ES-I3 (cell line): ENCODE results near the gene GOLGA8A.
"Not testable (repeated sequence)": the region's sequence is repeated elsewhere in the genome, so short reads cannot be mapped to it uniquely, and the experiment has no call there.

Source experiments
- H3K36me3 ChIP-seq: 2 replicates; pipeline ENCODE4 v1.6.1; 2013; ENCODE audit warnings: mild to moderate bottlenecking, low read length, control low read depth, moderate library complexity; ENCODE audit not compliant: insufficient read depth
- H3K4me1 ChIP-seq: 2 replicates; pipeline ENCODE4 v1.6.1; 2013; ENCODE audit warnings: mild to moderate bottlenecking, control low read depth, low read length; ENCODE audit not compliant: insufficient read depth
- H3K9ac ChIP-seq: 2 replicates; pipeline ENCODE4 v1.6.1; 2013; ENCODE audit warnings: low read depth, mild to moderate bottlenecking, low read length, moderate library complexity
- H3K9me3 ChIP-seq: 2 replicates; pipeline ENCODE4 v1.6.1; 2013; ENCODE audit warnings: mild to moderate bottlenecking, low read length, moderate library complexity; ENCODE audit not compliant: control insufficient read depth, insufficient read depth

Gene GOLGA8A

DNA sequence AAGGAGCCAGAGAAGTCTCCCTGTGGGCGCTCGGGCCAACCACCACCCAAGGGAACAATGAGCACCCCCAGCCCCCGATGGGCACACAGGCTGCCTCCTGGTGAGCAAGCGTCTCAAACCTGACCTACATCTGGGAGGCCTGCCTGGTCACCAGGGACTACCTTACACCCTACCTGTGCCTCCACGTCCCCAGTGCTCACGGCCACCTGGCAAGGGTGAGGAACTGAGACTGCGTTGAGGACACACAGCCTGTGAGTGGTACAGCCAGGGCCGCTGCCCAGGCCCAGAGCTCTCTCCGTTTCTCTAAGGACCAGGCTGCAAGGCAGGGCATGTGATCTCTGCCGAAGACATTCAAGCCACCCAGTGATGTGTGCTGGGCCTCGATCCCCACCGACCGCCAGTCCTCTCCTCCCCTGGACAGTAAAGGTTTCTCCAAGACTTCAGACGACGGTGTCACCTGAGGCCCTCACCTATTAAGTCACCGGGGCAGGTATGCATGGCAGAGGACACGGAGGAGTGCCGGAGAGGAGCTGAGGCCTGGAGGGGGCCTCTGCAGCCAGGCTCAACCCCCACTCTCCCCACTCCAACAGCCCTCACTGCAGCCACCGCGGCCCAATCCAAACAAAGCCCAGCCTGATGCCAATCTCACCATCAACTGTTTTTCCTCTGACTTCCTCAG lies 2.8 kb downstream of the GOLGA8A start:
- Histone ChIP-seq H3K36me3 (no peaks in the 10 kb centered on the region), H3K9ac (no peak overlapping the region), H3K9me3 (no peaks in the 10 kb centered on the region), H3K4me1 (no peaks in the 10 kb centered on the region)

DNA sequence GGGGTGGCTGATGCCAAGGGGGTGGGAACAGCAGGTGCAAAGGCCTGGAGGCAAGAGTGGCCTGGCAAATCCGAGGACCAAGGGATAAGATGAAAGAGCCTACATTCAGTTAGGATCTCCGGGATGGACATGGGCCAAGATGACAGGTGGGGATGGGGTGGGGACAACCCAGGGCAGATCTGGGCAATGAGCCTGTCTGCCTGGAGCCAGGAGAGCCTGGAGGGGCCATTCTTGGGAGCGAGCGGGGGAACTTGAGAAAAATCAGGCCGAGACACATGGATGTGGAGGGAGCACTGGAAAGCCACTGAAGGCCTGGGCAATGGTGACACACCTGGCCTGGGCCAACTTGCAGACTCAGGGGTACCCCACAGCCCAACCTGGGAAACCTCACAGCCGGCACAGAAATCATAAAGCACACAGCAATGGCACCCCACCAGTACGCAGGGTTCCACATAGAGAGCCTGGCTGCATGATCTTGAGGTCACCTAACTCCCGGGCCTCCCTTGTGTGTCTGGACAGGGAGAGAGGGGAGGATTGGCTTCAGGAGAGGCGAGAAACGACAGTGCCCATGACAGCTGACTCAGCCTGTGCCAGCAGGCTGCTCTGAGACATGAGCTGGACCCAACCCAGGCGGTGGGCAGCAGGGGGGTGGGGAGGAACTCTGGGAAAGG lies 3.5 kb downstream of the GOLGA8A start:
- not testable (repeated sequence) for H3K36me3 ChIP-seq, H3K9ac ChIP-seq, H3K4me1 ChIP-seq, H3K9me3 ChIP-seq

DNA sequence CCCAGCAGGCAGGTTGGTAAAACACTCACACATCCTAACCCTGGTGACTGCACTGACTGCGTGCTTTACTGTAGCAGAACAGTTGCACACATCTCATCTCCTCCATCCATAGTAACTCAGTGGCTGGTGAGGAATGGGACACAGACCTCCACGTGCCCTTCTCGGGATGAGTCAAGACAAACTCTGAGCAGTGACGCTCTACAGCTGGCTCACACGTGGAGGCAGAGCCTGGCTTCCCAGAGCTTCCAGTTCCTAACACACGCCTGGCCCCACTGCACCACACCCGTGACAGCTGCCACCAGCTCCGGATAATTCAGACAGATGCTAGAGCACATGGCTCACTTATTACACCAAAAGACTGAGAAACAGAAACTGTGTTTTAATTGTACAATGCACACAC lies 7.0 kb downstream of the GOLGA8A start:
- H3K9me3 ChIP-seq, H3K36me3 ChIP-seq, H3K4me1 ChIP-seq, H3K9ac ChIP-seq: not testable (repeated sequence)

DNA sequence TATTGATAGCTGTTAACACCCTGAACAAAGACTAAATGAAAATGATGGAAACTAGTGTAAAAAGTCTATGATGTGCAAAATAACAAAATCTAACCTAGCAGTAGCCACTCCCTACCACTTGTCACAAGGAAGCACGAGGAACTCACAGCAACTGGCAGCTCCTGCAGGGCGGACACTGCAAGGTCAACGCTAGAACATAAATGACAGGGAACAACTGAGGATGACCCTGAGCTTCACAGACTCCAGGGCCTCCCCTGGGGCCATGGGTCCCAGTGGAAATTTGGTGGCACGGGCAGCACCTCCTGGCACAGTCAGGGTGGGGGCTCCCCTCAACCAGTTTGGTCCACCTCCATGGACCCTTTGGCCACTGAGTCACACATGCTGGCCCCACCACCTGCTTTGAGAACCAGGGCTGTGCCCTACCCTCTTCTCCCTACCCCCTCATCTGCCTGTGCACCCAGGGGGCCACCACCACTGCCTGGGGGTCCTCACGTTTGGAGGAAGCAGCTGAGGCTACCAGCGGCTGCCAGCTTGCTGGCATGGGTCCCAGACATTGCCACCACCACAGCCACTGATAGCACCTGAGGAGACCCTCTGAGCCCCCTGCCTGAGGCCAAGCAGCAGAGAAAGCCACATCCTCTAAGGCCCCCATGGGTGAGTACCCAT lies 14.1 kb downstream of the GOLGA8A start:
- not testable (repeated sequence) for H3K9ac ChIP-seq, H3K36me3 ChIP-seq, H3K9me3 ChIP-seq, H3K4me1 ChIP-seq

DNA sequence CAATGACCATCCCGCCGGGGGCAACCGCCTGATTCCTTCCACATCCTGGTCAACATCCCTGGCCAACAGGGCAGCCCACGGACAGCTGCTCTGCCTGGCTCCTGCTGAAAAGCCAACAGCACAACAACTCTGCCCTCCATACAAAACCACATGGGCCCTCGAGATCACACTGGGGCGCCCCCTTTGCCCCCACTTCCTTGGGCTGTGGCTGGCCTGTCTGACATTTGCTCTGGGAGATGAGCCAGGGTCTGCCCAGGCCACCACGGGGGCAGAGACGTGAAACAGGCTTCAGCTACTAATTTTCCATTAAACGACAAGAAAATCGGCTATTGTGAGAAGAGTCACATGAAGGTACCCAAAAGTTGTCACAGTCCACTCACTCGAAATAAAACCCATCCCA lies 16.7 kb downstream of the GOLGA8A start:
- H3K9ac ChIP-seq, H3K9me3 ChIP-seq, H3K4me1 ChIP-seq, H3K36me3 ChIP-seq: not testable (repeated sequence)

DNA sequence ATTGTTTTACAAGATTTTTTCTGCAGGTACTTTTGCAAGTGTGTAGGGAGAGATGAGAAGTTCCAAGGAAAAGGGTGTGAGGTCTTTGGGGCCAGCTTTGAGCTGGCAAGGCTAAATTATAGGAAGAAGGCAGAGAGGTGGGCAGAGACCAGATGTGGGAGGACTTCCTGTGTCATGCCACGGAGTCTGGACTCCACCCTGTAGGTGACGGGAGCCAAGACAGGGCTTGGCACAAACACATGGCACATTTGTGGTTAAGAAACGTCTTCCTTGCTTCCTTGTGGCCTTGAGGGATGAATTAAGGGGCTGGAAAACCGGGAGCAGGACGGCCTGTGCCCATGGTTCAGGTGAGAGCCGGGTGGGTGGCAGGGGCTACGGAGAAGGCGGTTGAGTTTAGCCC lies 19.2 kb downstream of the GOLGA8A start:
- H3K36me3 ChIP-seq, H3K9ac ChIP-seq, H3K4me1 ChIP-seq, H3K9me3 ChIP-seq: not testable (repeated sequence)

DNA sequence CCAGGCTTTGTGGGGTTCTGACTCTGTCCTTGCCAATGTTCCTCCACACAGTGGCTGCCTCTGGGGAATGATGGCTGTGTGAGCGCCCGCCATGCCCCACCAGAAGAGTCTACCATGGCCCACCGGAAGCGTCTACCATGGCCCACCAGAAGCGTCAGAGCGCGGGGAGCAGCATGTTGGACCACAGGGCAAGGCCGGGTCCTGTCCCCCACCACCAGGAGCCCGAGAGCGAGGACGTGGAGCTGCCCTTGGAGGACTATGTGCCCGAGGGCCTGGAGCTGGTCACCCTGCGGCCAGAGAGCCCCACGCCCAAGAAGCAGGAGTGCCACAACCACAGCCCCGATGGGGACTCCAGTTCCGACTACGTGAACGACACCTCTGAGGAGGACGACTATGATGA lies 28.1 kb downstream of the GOLGA8A start:
- H3K9me3 ChIP-seq = not testable (repeated sequence)

DNA sequence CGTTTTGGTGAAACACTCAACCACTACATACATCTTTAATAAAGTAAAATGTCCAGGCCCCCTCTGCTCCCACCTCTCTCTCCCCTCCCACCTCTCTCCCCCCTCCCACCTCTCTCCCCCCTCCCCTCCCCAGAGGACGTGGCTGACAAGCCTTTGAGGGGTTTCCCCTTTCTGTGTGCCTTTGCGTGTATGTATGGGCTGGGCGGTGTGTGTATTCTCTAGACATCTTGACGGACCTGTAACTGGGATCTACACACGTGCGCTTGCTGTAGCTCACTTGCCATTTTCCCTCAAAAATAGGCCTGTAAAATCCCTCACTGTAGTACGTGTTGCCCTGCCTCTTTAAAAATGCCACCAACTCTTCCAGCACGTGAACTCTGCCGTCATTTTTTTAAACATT lies 28.6 kb downstream of the GOLGA8A start:
- H3K4me1 ChIP-seq, H3K9ac ChIP-seq, H3K9me3 ChIP-seq, H3K36me3 ChIP-seq: not testable (repeated sequence)

More for the DNA sequence above, 28.1 kb downstream of the GOLGA8A start:
- H3K4me1 ChIP-seq, H3K36me3 ChIP-seq, H3K9ac ChIP-seq: not testable (repeated sequence)

DNA sequence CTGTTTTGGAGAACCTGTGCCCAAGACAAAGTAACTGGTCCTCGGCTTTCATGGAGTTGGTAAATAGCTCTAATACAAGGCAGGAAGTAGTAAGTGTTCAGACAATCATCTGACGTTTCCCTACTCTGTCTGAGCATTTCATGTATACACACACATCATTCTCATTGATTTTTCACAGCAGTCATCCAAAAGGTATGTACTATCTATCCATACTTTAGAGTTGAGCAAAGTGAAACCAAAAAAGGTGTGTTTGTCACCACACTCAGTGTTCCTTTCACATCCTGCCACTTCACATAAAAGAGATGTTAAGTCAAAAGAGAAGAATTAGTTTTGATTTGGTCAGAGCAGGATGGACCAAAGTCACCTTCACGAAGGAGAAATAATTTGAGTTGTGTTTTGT lies 33.7 kb downstream of the GOLGA8A start:
- not testable (repeated sequence) for H3K36me3 ChIP-seq, H3K9me3 ChIP-seq, H3K9ac ChIP-seq, H3K4me1 ChIP-seq

DNA sequence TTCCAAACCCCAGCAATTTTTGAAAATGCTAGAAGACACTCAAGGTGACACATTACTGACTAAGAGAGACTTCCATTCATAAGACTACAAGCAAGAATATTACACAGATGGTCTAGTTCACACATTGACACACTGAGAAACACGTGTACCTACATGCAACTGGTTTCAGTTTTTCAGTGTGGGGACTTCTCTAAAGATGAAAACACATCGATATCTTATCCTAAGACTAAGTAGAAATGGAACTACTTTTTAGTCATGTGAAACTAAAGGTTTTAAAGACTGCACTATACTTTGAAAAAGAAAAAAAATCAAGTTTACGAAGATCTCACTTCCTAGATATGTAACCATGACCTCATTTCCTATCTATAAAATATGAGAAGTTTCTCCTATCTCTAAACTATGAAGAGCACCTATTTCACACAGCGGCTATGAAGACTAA lies 34.4 kb downstream of the GOLGA8A start:
- not testable (repeated sequence) for H3K36me3 ChIP-seq, H3K9ac ChIP-seq, H3K9me3 ChIP-seq, H3K4me1 ChIP-seq

DNA sequence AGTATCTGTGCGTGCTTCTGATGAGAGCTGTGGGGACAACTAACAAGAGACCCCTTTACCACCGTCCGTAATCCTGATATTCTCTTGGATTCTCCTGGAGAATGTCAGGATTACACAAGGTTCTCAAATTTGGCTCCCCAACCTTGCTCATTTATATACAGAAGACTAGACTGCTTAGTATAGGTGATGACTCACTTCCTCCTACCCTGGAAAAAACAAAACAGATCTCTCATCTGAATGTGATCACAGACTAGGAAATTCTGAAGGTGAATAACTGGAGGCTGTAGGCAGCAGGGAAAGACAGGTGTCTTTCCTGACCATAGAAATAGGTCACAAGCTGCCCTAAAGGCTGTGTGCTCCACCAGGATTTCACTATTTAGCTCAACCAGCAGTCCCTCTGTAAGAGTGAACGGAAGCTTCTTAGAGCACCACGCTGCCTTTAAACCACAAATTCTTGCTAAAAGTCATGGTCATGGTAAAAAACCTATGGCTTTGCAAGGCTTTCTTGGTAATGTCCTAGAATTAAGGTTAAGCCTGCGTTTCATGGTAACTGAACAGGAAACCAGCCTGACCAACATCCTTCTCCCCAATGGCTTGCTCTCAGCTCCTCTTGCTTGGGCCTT lies 39.9 kb downstream of the GOLGA8A start:
- H3K4me1 ChIP-seq, H3K9ac ChIP-seq, H3K36me3 ChIP-seq, H3K9me3 ChIP-seq: not testable (repeated sequence)

DNA sequence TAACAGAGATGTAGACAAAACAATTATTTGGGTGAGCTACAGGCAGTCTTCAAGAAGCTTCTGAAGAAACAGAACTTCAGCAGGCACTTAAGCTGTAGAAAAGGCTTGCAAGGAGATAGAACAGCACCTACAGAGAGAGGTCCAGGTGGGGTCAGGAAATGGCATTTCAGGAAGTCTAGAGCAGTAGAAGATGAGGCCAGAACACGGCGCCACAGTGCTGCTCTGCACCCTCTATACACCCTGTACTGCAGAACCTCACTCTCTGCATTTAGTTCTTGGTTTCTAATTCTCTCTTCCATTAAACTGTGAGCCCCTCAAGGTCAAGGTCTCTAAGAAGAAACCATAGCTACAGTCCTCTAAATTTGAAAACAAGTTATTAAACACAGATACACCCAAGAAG lies 44.6 kb downstream of the GOLGA8A start:
- H3K9me3 ChIP-seq, H3K9ac ChIP-seq, H3K36me3 ChIP-seq, H3K4me1 ChIP-seq: not testable (repeated sequence)

DNA sequence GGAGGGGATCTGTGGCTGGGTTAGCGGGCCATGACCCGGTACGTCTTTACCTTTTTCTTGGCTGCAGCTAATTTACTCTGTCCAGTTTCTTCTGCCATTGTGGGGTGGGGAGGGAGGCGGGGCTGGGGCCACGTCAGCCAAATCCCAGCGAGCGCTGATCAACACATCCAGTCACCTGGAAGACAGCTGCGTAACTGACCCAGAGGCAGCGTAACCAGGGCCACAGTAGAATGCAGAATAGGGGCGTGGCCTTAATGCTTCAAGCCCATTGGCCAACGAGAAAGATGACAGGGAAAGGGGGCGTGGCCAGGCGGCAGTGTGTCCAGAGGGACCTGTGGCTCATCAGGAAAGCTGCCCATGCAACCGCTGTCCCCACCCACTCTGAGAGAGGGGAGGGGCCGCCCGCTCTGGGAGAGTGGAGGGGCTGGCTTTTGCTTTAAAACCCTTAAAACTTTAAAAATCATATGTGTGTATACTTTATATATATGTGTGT lies 48.0 kb downstream of the GOLGA8A start:
- H3K4me1 ChIP-seq, H3K36me3 ChIP-seq, H3K9me3 ChIP-seq, H3K9ac ChIP-seq: not testable (repeated sequence)
